GM12874 (cell line): Measurements from ENCODE around the gene CCDC12.

Experiments used
- TF ChIP-seq, protein P1 (sequence below): IDR thresholded peaks from 2 replicates; pipeline ENCODE4 v1.5.1; 2011; ENCODE audit warnings: low read depth, mild to moderate bottlenecking, control low read depth, low read length, moderate library complexity; ENCODE audit not compliant: insufficient read depth

The CCDC12 gene

GRCh38 chr3:46883054-46883829 is 93.3 kb downstream of the CCDC12 start:
- TF ChIP-seq, protein P1, sequence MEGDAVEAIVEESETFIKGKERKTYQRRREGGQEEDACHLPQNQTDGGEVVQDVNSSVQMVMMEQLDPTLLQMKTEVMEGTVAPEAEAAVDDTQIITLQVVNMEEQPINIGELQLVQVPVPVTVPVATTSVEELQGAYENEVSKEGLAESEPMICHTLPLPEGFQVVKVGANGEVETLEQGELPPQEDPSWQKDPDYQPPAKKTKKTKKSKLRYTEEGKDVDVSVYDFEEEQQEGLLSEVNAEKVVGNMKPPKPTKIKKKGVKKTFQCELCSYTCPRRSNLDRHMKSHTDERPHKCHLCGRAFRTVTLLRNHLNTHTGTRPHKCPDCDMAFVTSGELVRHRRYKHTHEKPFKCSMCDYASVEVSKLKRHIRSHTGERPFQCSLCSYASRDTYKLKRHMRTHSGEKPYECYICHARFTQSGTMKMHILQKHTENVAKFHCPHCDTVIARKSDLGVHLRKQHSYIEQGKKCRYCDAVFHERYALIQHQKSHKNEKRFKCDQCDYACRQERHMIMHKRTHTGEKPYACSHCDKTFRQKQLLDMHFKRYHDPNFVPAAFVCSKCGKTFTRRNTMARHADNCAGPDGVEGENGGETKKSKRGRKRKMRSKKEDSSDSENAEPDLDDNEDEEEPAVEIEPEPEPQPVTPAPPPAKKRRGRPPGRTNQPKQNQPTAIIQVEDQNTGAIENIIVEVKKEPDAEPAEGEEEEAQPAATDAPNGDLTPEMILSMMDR = no peak

DNA sequence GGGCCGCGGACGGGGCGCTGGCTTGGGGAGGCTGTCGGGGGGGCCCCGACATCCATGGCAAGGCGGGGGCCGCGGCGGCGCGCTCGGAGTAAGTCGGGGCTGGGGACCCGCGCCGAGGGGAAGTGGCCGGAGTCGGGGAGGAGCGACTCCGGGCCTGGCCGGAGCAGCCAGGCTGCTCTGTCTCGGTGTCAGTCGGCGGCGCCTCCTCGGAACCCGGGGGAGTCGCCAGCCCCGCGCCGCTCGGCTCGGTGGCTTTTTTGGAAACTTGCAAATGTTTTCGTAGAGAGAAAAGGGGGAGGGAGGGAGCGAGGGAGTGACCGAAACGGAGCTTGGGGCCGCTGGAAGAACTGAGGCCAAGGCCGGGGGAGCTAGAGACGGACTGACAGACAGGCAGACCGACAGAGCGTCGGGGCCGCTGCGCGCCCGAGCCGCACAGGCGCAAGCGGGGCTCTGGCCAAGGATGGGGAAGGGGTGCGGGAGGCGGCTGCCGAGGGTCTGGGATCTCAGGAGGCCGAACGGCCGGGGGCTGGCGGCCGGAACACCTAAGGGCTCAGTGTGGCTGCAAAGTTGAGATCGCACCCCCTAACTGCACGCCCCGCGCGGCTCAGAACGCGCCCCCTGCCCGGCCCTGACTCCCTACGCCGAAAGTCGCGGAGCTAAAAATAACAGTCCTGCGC is 94.0 kb downstream of the CCDC12 start:
- TF ChIP-seq, protein P1 = no peak

DNA sequence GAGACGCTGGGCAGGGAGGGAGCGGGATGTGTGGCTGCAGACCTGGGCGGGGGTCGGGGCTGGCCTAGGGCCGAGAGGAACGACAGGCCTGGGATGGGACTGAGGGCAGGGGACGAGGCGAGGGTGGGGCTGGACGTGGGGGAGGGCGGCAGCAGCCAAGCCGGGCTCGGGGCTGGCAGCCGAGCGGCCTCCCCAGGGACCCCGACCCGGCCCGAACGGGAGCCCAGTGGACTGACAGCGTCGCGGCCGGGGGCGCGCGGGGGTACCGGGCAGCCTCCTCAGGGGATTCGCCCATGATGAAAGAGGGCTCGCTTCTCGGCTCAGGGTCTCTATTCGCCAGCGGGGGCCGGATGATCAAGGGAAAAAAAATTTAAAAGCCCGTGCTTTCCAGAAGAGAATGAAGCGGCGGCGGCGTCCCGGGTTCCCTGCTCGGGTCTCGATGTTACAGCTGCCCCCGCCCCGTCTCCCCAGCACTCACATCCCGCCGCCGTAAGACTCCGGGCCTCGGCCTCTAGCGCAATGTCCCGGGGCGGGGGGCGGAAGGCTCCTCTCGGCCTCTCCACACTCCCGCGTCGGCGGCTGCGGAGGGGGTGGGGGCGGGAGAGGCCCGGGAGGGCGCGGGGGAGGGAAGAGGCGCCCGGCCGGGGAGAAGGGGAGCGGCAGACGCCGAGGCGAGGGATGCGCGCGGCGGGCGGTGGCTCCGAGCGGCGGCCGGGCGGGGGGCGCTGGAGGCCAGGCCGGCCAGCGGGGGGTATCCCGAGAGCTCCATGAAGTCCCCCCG is 94.8 kb downstream of the CCDC12 start:
- TF ChIP-seq, protein P1 = no peak

- TF ChIP-seq, protein P1 = no peak
These were observed 95.5 kb downstream of the CCDC12 start for GRCh38 chr3:46880884-46881595.

- TF ChIP-seq, protein P1 = no peak
These were observed 97.6 kb downstream of the CCDC12 start for GRCh38 chr3:46878781-46879436.

DNA sequence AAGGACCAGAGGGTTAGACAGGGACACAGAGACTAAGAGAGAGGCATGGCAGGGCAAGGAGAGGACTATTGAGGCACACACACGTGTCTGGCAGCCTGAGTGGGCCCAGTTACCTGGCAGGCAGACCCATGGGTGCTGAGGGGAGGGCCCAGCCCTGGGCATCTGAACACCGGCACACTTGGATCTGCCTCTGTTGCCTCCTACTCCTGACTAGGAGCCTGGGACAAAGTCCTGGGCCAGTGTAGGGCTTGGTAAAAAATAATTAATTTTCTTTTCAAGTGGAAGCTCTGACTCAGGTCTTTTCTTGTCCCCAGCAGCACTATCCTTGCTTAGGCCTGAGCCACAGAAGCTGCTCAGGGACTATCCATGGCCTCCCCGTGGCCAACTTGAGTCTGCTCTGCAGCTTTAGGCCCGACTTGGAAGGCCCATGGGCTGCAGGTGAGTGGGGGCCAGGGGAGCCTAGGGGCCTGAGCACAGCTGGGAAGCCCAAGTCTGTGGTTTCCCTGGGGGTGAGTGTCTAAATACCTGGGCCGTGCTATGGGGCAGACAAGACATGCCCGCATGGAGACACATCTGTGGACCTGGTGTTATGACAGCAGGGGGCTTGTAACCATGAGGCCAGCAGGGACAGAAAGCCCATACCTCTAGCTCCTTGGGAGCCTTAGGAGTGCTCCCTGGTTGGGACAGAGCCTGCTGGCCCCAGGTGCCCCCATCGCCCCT is 99.0 kb downstream of the CCDC12 start, which contains the start of gene PTH1R:
Gene PTH1R, plus strand, starts transcription at position 316 of the 720 bp plus-strand sequence. CDS start 5,839 bp downstream, outside the sequence.
- TF ChIP-seq, protein P1 = no peak
